ENCODE data around the gene TMEM151B.

GRCh38 chr6:44228836-44229235, 41.4 kb upstream of the TMEM151B start:
- TF ChIP-seq ZNF484 (CRISPR knock-in tag; IDR thresholded peaks at IDR 0.05; ENCODE audit: borderline replicate concordance, low read depth) (no peak), CTCF (CRISPR knock-in tag; IDR thresholded peaks at IDR 0.05) (no peak), PHF20 (CRISPR knock-in tag; IDR thresholded peaks at IDR 0.05) (no peak), ZNF672 (CRISPR knock-in tag; IDR thresholded peaks at IDR 0.05) (no peak), SETDB1 (CRISPR knock-in tag; IDR thresholded peaks at IDR 0.05; ENCODE audit: borderline replicate concordance) (no peak), POLR2A (IDR thresholded peaks at IDR 0.05; ENCODE audit: insufficient read depth in 1 of 2, low read depth in 2 of 2, low read length in 2 of 2) (no peak), ZFP91 (CRISPR knock-in tag; IDR thresholded peaks at IDR 0.05; ENCODE audit: borderline replicate concordance) (no peak), GABPB1 (CRISPR knock-in tag; IDR thresholded peaks at IDR 0.05) (no peak), PHF21A (CRISPR knock-in tag; IDR thresholded peaks at IDR 0.05) (no peak), SMAD1 (CRISPR knock-in tag; IDR thresholded peaks at IDR 0.05; ENCODE audit: borderline replicate concordance, low read depth) (no peak), ZNF225 (CRISPR knock-in tag; IDR thresholded peaks at IDR 0.05) (no peak; the same call in 1 of the 2 replicates)

Data from HepG2 (cell line).